PC-3 (cell line): ENCODE measurements around the gene FADS1.

Experiments used
- CTCF ChIP-seq: fragments of 300-600 bp; sonication (generic); conservative IDR thresholded peaks from 2 replicates; pipeline ENCODE4 v1.5.1; 2017; ENCODE audit warnings: antibody characterized with exemption, low read depth, mild to moderate bottlenecking, low read length
- EZH2 ChIP-seq: fragments of 300-600 bp; sonication (generic); IDR thresholded peaks from one replicate; pipeline ENCODE4 v1.6.1; 2017; ENCODE audit warnings: antibody characterized with exemption, mild to moderate bottlenecking, low read length; ENCODE audit not compliant: unreplicated experiment
- EZH2phosphoT487 ChIP-seq: fragments of 300-600 bp; sonication (generic); IDR thresholded peaks from 2 replicates; pipeline ENCODE4 v1.6.1; 2018; ENCODE audit warnings: mild to moderate bottlenecking, antibody characterized with exemption, low read length, borderline replicate concordance

- TF ChIP-seq EZH2 (no peak), CTCF (no peak), EZH2phosphoT487 (no peak)
Measured at GRCh38 chr11:61806785-61807184, 10.0 kb downstream of the FADS1 start.
